CD4-positive, alpha-beta T cell (primary cell): ENCODE measurements around the gene COP1. TPM values are rescaled to one million over a fixed set of nuclear protein-coding genes. Genes with fewer than 3 reads are reported as not detected.
"Not testable (repeated sequence)": the region's sequence is repeated elsewhere in the genome, so short reads cannot be mapped to it uniquely, and the experiment has no call there.

Source experiments
- ATAC-seq: fragments of 200-7000 bp; cut with Tn5 transposase; one replicate; pipeline ENCODE4 v1.10.0; 2022; ENCODE audit warnings: mild to moderate bottlenecking; ENCODE audit not compliant: poor library complexity
- CTCF ChIA-PET: fragments of 350-600 bp; sonication (Branson Sonifier 250); formaldehyde crosslinking; loops from one replicate; lab custom pipeline; 2021; ENCODE audit warnings: antibody characterized with exemption, inconsistent platforms; lab: Charles Lee
- POLR2A ChIA-PET: fragments of 350-600 bp; sonication (Branson Sonifier 250); formaldehyde crosslinking; loops from one replicate; lab custom pipeline; 2021; ENCODE audit warnings: antibody characterized with exemption, inconsistent platforms; lab: Charles Lee
- DNase-seq, 14 experiments: peaks; one replicate each; pipeline ENCODE4 v3.0.0-alpha.2; 2013 to 2020; ENCODE audit warnings: mixed read lengths in 2 of 14
- H3K27ac ChIP-seq, 2 donors: one replicate each; pipeline versions ENCODE4 v1.5.1 to v1.7.0; 2013; ENCODE audit warnings: low read length in 2 of 2, low read depth in 1 of 2, mild to moderate bottlenecking in 1 of 2
- H3K27me3 ChIP-seq, 2 experiments: 1 replicate in 1 of 2; 2 replicates in 1 of 2; pipeline versions ENCODE4 v1.6.1 to v1.7.0; 2013; ENCODE audit warnings: low read length in 2 of 2, control low read depth in 1 of 2, mild to moderate bottlenecking in 1 of 2, moderate library complexity in 1 of 2; ENCODE audit not compliant: insufficient read depth in 2 of 2, control insufficient read depth in 1 of 2
- H3K36me3 ChIP-seq: one replicate; pipeline ENCODE4 v1.6.1; 2013; ENCODE audit warnings: low read length, control low read depth; ENCODE audit not compliant: insufficient read depth
- H3K4me1 ChIP-seq: one replicate; pipeline ENCODE4 v1.6.1; 2013; ENCODE audit warnings: low read length, control low read depth; ENCODE audit not compliant: insufficient read depth
- H3K4me3 ChIP-seq: one replicate; pipeline ENCODE4 v1.5.1; 2013; ENCODE audit warnings: mild to moderate bottlenecking, low read length, moderate library complexity
- H3K9me3 ChIP-seq, 2 experiments: 1 replicate in 1 of 2; 2 replicates in 1 of 2; pipeline versions ENCODE4 v1.6.1 to v1.7.0; 2013; ENCODE audit warnings: low read length in 2 of 2, mild to moderate bottlenecking in 2 of 2, control low read depth in 1 of 2, moderate library complexity in 1 of 2; ENCODE audit not compliant: control insufficient read depth in 1 of 2, insufficient read depth in 1 of 2
- H3K27ac Mint-ChIP-seq: one replicate; pipeline ENCODE4 v1.8.0; 2020; ENCODE audit warnings: mixed read lengths
- H3K27me3 Mint-ChIP-seq: one replicate; pipeline ENCODE4 v1.8.0; 2021; ENCODE audit warnings: mixed read lengths
- H3K36me3 Mint-ChIP-seq: one replicate; pipeline ENCODE4 v1.8.0; 2021; ENCODE audit warnings: low read depth, mixed read lengths
- H3K4me1 Mint-ChIP-seq: one replicate; pipeline ENCODE4 v1.8.0; 2021; ENCODE audit warnings: low read depth, mixed read lengths
- H3K4me3 Mint-ChIP-seq: one replicate; pipeline ENCODE4 v1.8.0; 2020; ENCODE audit warnings: mild to moderate bottlenecking, mixed read lengths
- H3K9me3 Mint-ChIP-seq: one replicate; pipeline ENCODE4 v1.8.0; 2020; ENCODE audit warnings: mixed read lengths
- intact Hi-C, 2 experiments: fragments of 100-400 bp; cut with DNase I in 1 of 2; cut with micrococcal nuclease in 1 of 2; formaldehyde crosslinking; loops; one replicate each; pipeline versions ENCODE4 v1.15.1 to v1.9.0; 2023 to 2025; cut with DNase I, micrococcal nuclease
- total RNA-seq, 174 experiments: library from RNA in 2 of 174; stranded (reverse) in 2 of 174; gene quantifications; one replicate each; pipeline ENCODE4 v1.2.3 and lab custom pipeline; 2021 to 2026
- TF ChIP-seq, protein P1 (sequence below): fragments of 200-600 bp; IDR thresholded peaks from one replicate; pipeline ENCODE4 v1.8.0; 2022; ENCODE audit warnings: antibody characterized with exemption, mild to moderate bottlenecking

COP1 gene
- total RNA-seq, 2 experiments from 2014 or later, result 38.6 to 42.2 TPM

DNA sequence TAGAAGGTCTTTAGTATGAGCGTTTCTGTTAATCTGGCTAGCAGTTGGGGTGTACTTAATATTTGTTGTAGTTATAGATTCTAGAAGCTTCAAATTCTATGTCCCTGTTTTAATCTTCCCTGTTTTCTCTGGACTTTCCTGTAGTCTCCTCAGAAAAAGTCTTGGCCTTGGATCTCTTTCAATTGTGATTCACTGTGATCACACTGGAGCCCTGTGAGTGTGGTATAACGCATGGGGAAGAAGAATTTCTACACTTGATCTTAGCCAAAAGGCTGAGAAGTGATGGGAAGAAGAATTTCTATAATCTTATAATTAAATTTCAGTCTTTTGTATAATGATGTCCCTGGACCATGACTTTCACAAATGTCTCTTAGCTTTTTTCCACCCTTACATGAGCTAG lies 36.7 kb upstream of the COP1 start:
- Mint-ChIP-seq H3K27ac (no peak overlapping the region), H3K36me3 (no peaks in the 10 kb centered on the region), H3K9me3 (no peaks in the 10 kb centered on the region), H3K4me1 (no peaks in the 10 kb centered on the region), H3K27me3 (peaks cover 9% of the 10 kb centered on the region), H3K4me3 (no peak overlapping the region)
- no peaks in the 10 kb centered on the region for H3K9me3 ChIP-seq
- no peaks in the 10 kb centered on the region for H3K4me1 ChIP-seq
- no peak overlapping the region for H3K27ac ChIP-seq
- no peak overlapping the region for H3K4me3 ChIP-seq
- H3K27me3 ChIP-seq, result no peaks in the 10 kb centered on the region
- intact Hi-C loops, result no loop called here
- POLR2A ChIA-PET, result no interaction called here
- CTCF ChIA-PET, result no interaction called here
- no peaks in the 10 kb centered on the region for H3K36me3 ChIP-seq
- DNase-seq, result no peak
- TF ChIP-seq, protein P1, sequence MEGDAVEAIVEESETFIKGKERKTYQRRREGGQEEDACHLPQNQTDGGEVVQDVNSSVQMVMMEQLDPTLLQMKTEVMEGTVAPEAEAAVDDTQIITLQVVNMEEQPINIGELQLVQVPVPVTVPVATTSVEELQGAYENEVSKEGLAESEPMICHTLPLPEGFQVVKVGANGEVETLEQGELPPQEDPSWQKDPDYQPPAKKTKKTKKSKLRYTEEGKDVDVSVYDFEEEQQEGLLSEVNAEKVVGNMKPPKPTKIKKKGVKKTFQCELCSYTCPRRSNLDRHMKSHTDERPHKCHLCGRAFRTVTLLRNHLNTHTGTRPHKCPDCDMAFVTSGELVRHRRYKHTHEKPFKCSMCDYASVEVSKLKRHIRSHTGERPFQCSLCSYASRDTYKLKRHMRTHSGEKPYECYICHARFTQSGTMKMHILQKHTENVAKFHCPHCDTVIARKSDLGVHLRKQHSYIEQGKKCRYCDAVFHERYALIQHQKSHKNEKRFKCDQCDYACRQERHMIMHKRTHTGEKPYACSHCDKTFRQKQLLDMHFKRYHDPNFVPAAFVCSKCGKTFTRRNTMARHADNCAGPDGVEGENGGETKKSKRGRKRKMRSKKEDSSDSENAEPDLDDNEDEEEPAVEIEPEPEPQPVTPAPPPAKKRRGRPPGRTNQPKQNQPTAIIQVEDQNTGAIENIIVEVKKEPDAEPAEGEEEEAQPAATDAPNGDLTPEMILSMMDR, result no peak
- ATAC-seq, result no peak

GRCh38 chr1:176241385-176242015 lies 34.4 kb upstream of the COP1 start:
- intact Hi-C loops, result no loop called here
- H3K36me3 ChIP-seq, result no peaks in the 10 kb centered on the region
- ChIA-PET CTCF (no interaction called here), POLR2A (no interaction called here)
- no peak overlapping the region for H3K4me3 Mint-ChIP-seq
- H3K27me3 ChIP-seq, result no peaks in the 10 kb centered on the region
- H3K9me3 Mint-ChIP-seq, result no peaks in the 10 kb centered on the region
- H3K4me3 ChIP-seq, result no peak overlapping the region
- no peaks in the 10 kb centered on the region for H3K9me3 ChIP-seq
- H3K27me3 Mint-ChIP-seq, result peaks cover 13% of the 10 kb centered on the region
- H3K27ac Mint-ChIP-seq, result no peak overlapping the region
- H3K4me1 ChIP-seq, result no peaks in the 10 kb centered on the region
- H3K36me3 Mint-ChIP-seq, result no peaks in the 10 kb centered on the region
- DNase-seq (peak in 2 of 14 experiments; percentile 8 to 34), ATAC-seq (no peak)
- no peak overlapping the region for H3K27ac ChIP-seq
- TF ChIP-seq, protein P1, result no peak
- no peaks in the 10 kb centered on the region for H3K4me1 Mint-ChIP-seq

GRCh38 chr1:176233657-176234056 lies 26.6 kb upstream of the COP1 start:
- POLR2A ChIA-PET, ATAC-seq, H3K27me3 ChIP-seq, intact Hi-C loops, H3K36me3 Mint-ChIP-seq, H3K9me3 ChIP-seq, H3K4me1 ChIP-seq, H3K27ac Mint-ChIP-seq, CTCF ChIA-PET, H3K36me3 ChIP-seq, H3K27ac ChIP-seq, H3K9me3 Mint-ChIP-seq, H3K4me3 ChIP-seq, DNase-seq, H3K4me3 Mint-ChIP-seq, H3K4me1 Mint-ChIP-seq: not testable (repeated sequence)
- peaks cover 14% of the 10 kb centered on the region for H3K27me3 Mint-ChIP-seq

GRCh38 chr1:176227579-176227978 lies 20.5 kb upstream of the COP1 start:
- H3K9me3 ChIP-seq, result peaks cover 0 to 3% of the 10 kb centered on the region in 2 experiments
- Mint-ChIP-seq H3K27me3 (peaks cover under 1% of the 10 kb centered on the region), H3K9me3 (no peaks in the 10 kb centered on the region)

More at GRCh38 chr1:176227579-176227978, 20.5 kb upstream of the COP1 start:
- intact Hi-C loops, result no loop called here
- no peak overlapping the region for H3K4me3 Mint-ChIP-seq
- H3K36me3 Mint-ChIP-seq, result no peaks in the 10 kb centered on the region
- no peak overlapping the region for H3K27ac ChIP-seq
- H3K4me1 ChIP-seq, result no peaks in the 10 kb centered on the region
- H3K36me3 ChIP-seq, result no peaks in the 10 kb centered on the region
- no peak for DNase-seq
- no peak overlapping the region for H3K4me3 ChIP-seq
- H3K27ac Mint-ChIP-seq, result no peak overlapping the region
- ChIA-PET CTCF (no interaction called here), POLR2A (no interaction called here)
- no peaks in the 10 kb centered on the region for H3K4me1 Mint-ChIP-seq
- no peaks in the 10 kb centered on the region for H3K27me3 ChIP-seq
- TF ChIP-seq, protein P1, result no peak
- no peak for ATAC-seq
